Mesendoderm (in vitro differentiated cells): ENCODE data around the gene GATA6.

Experiments used
- DNase-seq: peaks from one replicate; pipeline ENCODE4 v3.0.0; 2013
- H2AK5ac ChIP-seq: 2 replicates; pipeline ENCODE4 v1.6.1; 2013; ENCODE audit warnings: low read length, inconsistent platforms
- H2BK120ac ChIP-seq: 2 replicates; pipeline ENCODE4 v1.6.1; 2013; ENCODE audit warnings: low read depth, mild to moderate bottlenecking, low read length, moderate library complexity, mixed read lengths
- H2BK15ac ChIP-seq: replicated peaks from 2 replicates; pipeline ENCODE4 v1.6.1; 2013; ENCODE audit warnings: low read depth, mild to moderate bottlenecking, moderate library complexity
- H2BK5ac ChIP-seq: 2 replicates; pipeline ENCODE4 v1.6.1; 2013; ENCODE audit warnings: low read length, inconsistent platforms
- H3K18ac ChIP-seq: 2 replicates; pipeline ENCODE4 v1.6.1; 2013; ENCODE audit warnings: mild to moderate bottlenecking, low read length, mixed read lengths
- H3K23ac ChIP-seq: one replicate; pipeline ENCODE4 v1.6.1; 2013; ENCODE audit warnings: low read length
- H3K27ac ChIP-seq: 2 replicates; pipeline ENCODE4 v1.5.1; 2013; ENCODE audit warnings: low read depth, mild to moderate bottlenecking, inconsistent platforms, low read length, moderate library complexity
- H3K27me3 ChIP-seq: 2 replicates; pipeline ENCODE4 v1.6.1; 2013; ENCODE audit warnings: low read length, control low read depth, mild to moderate bottlenecking, inconsistent platforms; ENCODE audit not compliant: insufficient read depth, poor library complexity
- H3K36me3 ChIP-seq: 2 replicates; pipeline ENCODE4 v1.6.1; 2013; ENCODE audit warnings: low read length, inconsistent platforms; ENCODE audit not compliant: control insufficient read depth, insufficient read depth
- H3K4ac ChIP-seq: one replicate; pipeline ENCODE4 v1.6.1; 2013; ENCODE audit warnings: low read depth, mild to moderate bottlenecking, low read length, moderate library complexity
- H3K4me1 ChIP-seq: 2 replicates; pipeline ENCODE4 v1.6.1; 2013; ENCODE audit warnings: low read depth, low read length, inconsistent platforms; ENCODE audit not compliant: control insufficient read depth
- H3K4me2 ChIP-seq: 2 replicates; pipeline ENCODE4 v1.6.1; 2013; ENCODE audit warnings: low read length
- H3K4me3 ChIP-seq: 2 replicates; pipeline ENCODE4 v1.5.1; 2013; ENCODE audit warnings: mild to moderate bottlenecking, low read length
- H3K56ac ChIP-seq: one replicate; pipeline ENCODE4 v1.6.1; 2013; ENCODE audit warnings: low read length
- H3K79me1 ChIP-seq: 2 replicates; pipeline ENCODE4 v1.6.1; 2013; ENCODE audit warnings: low read length, inconsistent platforms
- H3K79me2 ChIP-seq: 2 replicates; pipeline ENCODE4 v1.6.1; 2013; ENCODE audit warnings: mild to moderate bottlenecking, low read length; ENCODE audit not compliant: control insufficient read depth, insufficient read depth
- H3K9ac ChIP-seq: 2 replicates; pipeline ENCODE4 v1.6.1; 2013; ENCODE audit warnings: low read length, inconsistent platforms
- H4K5ac ChIP-seq: one replicate; pipeline ENCODE4 v1.6.1; 2013; ENCODE audit warnings: low read length
- H4K8ac ChIP-seq: one replicate; pipeline ENCODE4 v1.6.1; 2013; ENCODE audit warnings: low read depth, mild to moderate bottlenecking, control low read depth, low read length, moderate library complexity
- WGBS: extraction: QIAGEN DNeasy Blood & Tissue Kit; methylation state at CpG from one replicate; pipeline ENCODE4 v1.1.7; 2013; ENCODE audit warnings: low lambda C conversion rate, missing lambda C conversion rate; ENCODE audit not compliant: insufficient coverage; ENCODE audit errors: extremely low coverage; 5-methylcytosine and 5-hydroxymethylcytosine counted together

The GATA6 gene

GRCh38 chr18:22197668-22198067, 28.3 kb downstream of the GATA6 start:
- Histone ChIP-seq H3K4me3 (no peak overlapping the region), H2AK5ac (no peak overlapping the region), H2BK5ac (no peak overlapping the region), H3K9ac (no peak overlapping the region), H3K79me2 (peaks cover 13% of the 10 kb centered on the region), H3K27ac (no peak overlapping the region), H3K18ac (no peak overlapping the region), H3K36me3 (peaks cover 29% of the 10 kb centered on the region), H3K4me2 (no peak overlapping the region), H2BK120ac (no peak overlapping the region), H3K27me3 (no peaks in the 10 kb centered on the region), H3K56ac (no peak overlapping the region), H4K8ac (no peak overlapping the region), H2BK15ac (no peak overlapping the region), H3K79me1 (peaks cover 13% of the 10 kb centered on the region), H4K5ac (no peak overlapping the region), H3K4me1 (peaks cover 8% of the 10 kb centered on the region), H3K23ac (no peak overlapping the region), H3K4ac (no peak overlapping the region)
- no CpG with 5 or more reads among the region's 2 CpGs for WGBS
- DNase-seq = no peak

DNA sequence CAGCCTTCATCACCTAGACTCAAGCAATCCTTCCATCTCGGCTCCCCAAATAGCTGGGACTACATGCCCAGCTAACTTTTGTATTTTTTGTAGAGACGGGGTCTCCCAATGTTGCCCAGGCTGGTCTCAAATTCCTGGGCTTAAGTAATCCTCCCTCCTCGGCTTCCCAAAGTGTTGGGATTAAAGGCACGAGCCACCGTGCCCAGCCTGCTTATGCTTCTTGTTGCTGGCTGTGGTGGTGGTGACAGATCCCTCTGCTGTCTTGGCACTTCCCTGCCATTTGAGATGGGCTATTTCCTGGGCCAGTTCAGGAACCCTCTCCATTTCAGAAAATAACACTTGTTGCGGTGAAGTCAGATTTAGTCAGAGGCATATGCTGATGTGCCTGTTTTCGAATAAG, 28.8 kb downstream of the GATA6 start:
- Histone ChIP-seq H3K79me1 (peaks cover 13% of the 10 kb centered on the region), H2BK5ac (no peak overlapping the region), H3K23ac (no peak overlapping the region), H3K9ac (no peak overlapping the region), H3K18ac (no peak overlapping the region), H3K27me3 (no peaks in the 10 kb centered on the region), H3K56ac (no peak overlapping the region), H3K4me1 (peaks cover 6% of the 10 kb centered on the region), H3K4me3 (no peak overlapping the region), H2BK120ac (no peak overlapping the region), H3K4me2 (no peak overlapping the region), H3K36me3 (peaks cover 29% of the 10 kb centered on the region), H3K79me2 (peaks cover 13% of the 10 kb centered on the region), H3K27ac (no peak overlapping the region), H4K8ac (no peak overlapping the region), H4K5ac (no peak overlapping the region), H2BK15ac (no peak overlapping the region), H3K4ac (no peak overlapping the region), H2AK5ac (no peak overlapping the region)
- DNase-seq = no peak
- WGBS = no CpG with 5 or more reads among the region's 7 CpGs

- Histone ChIP-seq H3K36me3 (peaks cover 27% of the 10 kb centered on the region), H2BK5ac (no peak overlapping the region), H3K4me3 (no peak overlapping the region), H3K56ac (peak overlapping the region; percentile 12), H3K4me2 (no peak overlapping the region), H3K27me3 (no peaks in the 10 kb centered on the region), H3K23ac (no peak overlapping the region), H3K79me1 (peaks cover 13% of the 10 kb centered on the region), H4K5ac (no peak overlapping the region), H3K4me1 (no peaks in the 10 kb centered on the region), H3K9ac (no peak overlapping the region), H3K4ac (no peak overlapping the region), H2AK5ac (no peak overlapping the region), H3K79me2 (peaks cover 13% of the 10 kb centered on the region), H2BK15ac (no peak overlapping the region), H2BK120ac (no peak overlapping the region), H4K8ac (no peak overlapping the region), H3K27ac (no peak overlapping the region), H3K18ac (no peak overlapping the region)
- WGBS = no CpG with 5 or more reads among the region's 6 CpGs
- no peak for DNase-seq
These were observed 29.6 kb downstream of the GATA6 start for GRCh38 chr18:22199005-22199404.

DNA sequence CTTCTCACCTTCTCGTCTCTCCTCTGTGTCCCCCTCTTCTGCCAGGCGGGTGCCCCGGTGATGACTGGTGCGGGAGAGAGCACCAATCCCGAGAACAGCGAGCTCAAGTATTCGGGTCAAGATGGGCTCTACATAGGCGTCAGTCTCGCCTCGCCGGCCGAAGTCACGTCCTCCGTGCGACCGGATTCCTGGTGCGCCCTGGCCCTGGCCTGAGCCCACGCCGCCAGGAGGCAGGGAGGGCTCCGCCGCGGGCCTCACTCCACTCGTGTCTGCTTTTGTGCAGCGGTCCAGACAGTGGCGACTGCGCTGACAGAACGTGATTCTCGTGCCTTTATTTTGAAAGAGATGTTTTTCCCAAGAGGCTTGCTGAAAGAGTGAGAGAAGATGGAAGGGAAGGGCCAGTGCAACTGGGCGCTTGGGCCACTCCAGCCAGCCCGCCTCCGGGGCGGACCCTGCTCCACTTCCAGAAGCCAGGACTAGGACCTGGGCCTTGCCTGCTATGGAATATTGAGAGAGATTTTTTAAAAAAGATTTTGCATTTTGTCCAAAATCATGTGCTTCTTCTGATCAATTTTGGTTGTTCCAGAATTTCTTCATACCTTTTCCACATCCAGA, 31.3 kb downstream of the GATA6 start:
- no peak overlapping the region for H3K56ac ChIP-seq
- H3K27me3 ChIP-seq = no peaks in the 10 kb centered on the region
- H3K79me2 ChIP-seq = peaks cover 11% of the 10 kb centered on the region
- no peaks in the 10 kb centered on the region for H3K4me1 ChIP-seq
- H3K9ac ChIP-seq = no peak overlapping the region
- no peak for DNase-seq
- H4K5ac ChIP-seq = no peak overlapping the region
- H3K4me2 ChIP-seq = no peak overlapping the region
- no CpG with 5 or more reads among the region's 32 CpGs for WGBS
- no peak overlapping the region for H4K8ac ChIP-seq
- no peak overlapping the region for H3K4me3 ChIP-seq
- H2BK5ac ChIP-seq = no peak overlapping the region
- H3K4ac ChIP-seq = no peak overlapping the region
- H3K36me3 ChIP-seq = peaks cover 27% of the 10 kb centered on the region
- no peak overlapping the region for H2AK5ac ChIP-seq
- H2BK120ac ChIP-seq = no peak overlapping the region
- H3K79me1 ChIP-seq = peaks cover 9% of the 10 kb centered on the region
- H3K18ac ChIP-seq = no peak overlapping the region
- no peak overlapping the region for H2BK15ac ChIP-seq
- no peak overlapping the region for H3K23ac ChIP-seq
- H3K27ac ChIP-seq = no peak overlapping the region

GRCh38 chr18:22203035-22203434, 33.6 kb downstream of the GATA6 start:
- Histone ChIP-seq H3K18ac (no peak overlapping the region), H3K23ac (no peak overlapping the region), H3K27me3 (no peaks in the 10 kb centered on the region), H2AK5ac (no peak overlapping the region), H3K9ac (no peak overlapping the region), H2BK120ac (no peak overlapping the region), H2BK15ac (no peak overlapping the region), H3K4me2 (no peak overlapping the region), H3K4ac (no peak overlapping the region), H3K79me2 (peaks cover 5% of the 10 kb centered on the region), H2BK5ac (no peak overlapping the region), H3K79me1 (peaks cover 7% of the 10 kb centered on the region), H3K4me3 (no peak overlapping the region), H3K36me3 (peaks cover 20% of the 10 kb centered on the region), H3K56ac (no peak overlapping the region), H3K4me1 (no peaks in the 10 kb centered on the region), H4K5ac (no peak overlapping the region), H4K8ac (no peak overlapping the region), H3K27ac (no peak overlapping the region)
- WGBS = no CpG with 5 or more reads among the region's 1 CpG
- DNase-seq = no peak
